ENCODE results near the gene UNC45A.

Gene UNC45A

GRCh38 chr15:90931828-90932659 is 3.0 kb upstream of the UNC45A start, which contains the start of gene HDDC3:
Gene HDDC3, minus strand, starts transcription at chr15:90932549. Its CDS starts 9 bp downstream, at chr15:90932540.
- Histone ChIP-seq H3K4me1 (ENCODE audit: control insufficient read depth, insufficient read depth, low read depth, low read length) (peaks cover 22% of the 10 kb centered on the region), H3K27ac (ENCODE audit: low read length, poor library complexity, severe bottlenecking) (no peak within 1 kb of the TSS), H3K18ac (ENCODE audit: low read depth in 1 of 2, low read length in 2 of 2) (peak within 1 kb of the TSS in 1 of 2 experiments; percentile 61), H4K8ac (ENCODE audit: low read length) (peak within 1 kb of the TSS; percentile 61), H3K9me3 (ENCODE audit: control insufficient read depth, low read length) (no peaks in the 10 kb centered on the region), H3K4me2 (ENCODE audit: low read length, poor library complexity, severe bottlenecking) (peak within 1 kb of the TSS; percentile 74), H3K4me3 (ENCODE audit: insufficient read depth in 1 of 2, low read depth in 1 of 2, low read length in 2 of 2) (peak within 1 kb of the TSS; percentile 71 to 90), H3K14ac (ENCODE audit: low read length in 2 of 2) (peak within 1 kb of the TSS in 1 of 2 experiments; percentile 84), H2BK5ac (ENCODE audit: low read depth, low read length, poor library complexity, severe bottlenecking) (no peak within 1 kb of the TSS), H2BK120ac (ENCODE audit: low read depth, low read length) (no peak within 1 kb of the TSS), H3K4ac (ENCODE audit: low read depth in 1 of 2, low read length in 2 of 2) (peak within 1 kb of the TSS in 1 of 2 experiments; percentile 9), H2BK12ac (ENCODE audit: low read length in 2 of 2) (peak within 1 kb of the TSS in 1 of 2 experiments; percentile 0), H3K36me3 (ENCODE audit: control insufficient read depth in 1 of 2, insufficient read depth in 2 of 2, low read depth in 1 of 2, low read length in 2 of 2) (peaks cover 7 to 9% of the 10 kb centered on the region in 2 experiments), H4K91ac (ENCODE audit: low read length) (no peak within 1 kb of the TSS), H3K27me3 (ENCODE audit: control insufficient read depth in 1 of 2, insufficient read depth in 1 of 2, low read length in 2 of 2) (no peaks in the 10 kb centered on the region), H2AFZ (ENCODE audit: low read depth, low read length) (peak within 1 kb of the TSS; percentile 85), H3K9ac (ENCODE audit: low read length) (peak within 1 kb of the TSS; percentile 93), H2BK15ac (ENCODE audit: low read depth, poor library complexity, severe bottlenecking) (no peak within 1 kb of the TSS), H2AK5ac (ENCODE audit: low read length, severe bottlenecking) (no peak within 1 kb of the TSS), H3K23ac (ENCODE audit: low read length in 2 of 2) (peak within 1 kb of the TSS in 1 of 2 experiments; percentile 34), H3K79me1 (replicated peaks; ENCODE audit: low read length, poor library complexity, severe bottlenecking) (peaks cover 17% of the 10 kb centered on the region)
- DNase-seq, result peak; percentile 86
- WGBS, result under 1% methylated on average over 42 of the region's 52 CpGs

- WGBS, result 60% methylated on average over 2 of the region's 5 CpGs
- Histone ChIP-seq H3K4me1 (ENCODE audit: control insufficient read depth, insufficient read depth, low read depth, low read length) (peaks cover 22% of the 10 kb centered on the region), H2BK15ac (ENCODE audit: low read depth, poor library complexity, severe bottlenecking) (no peak overlapping the region), H3K4ac (ENCODE audit: low read depth in 1 of 2, low read length in 2 of 2) (no peak overlapping the region), H3K23ac (ENCODE audit: low read length in 2 of 2) (no peak overlapping the region), H3K9me3 (ENCODE audit: control insufficient read depth, low read length) (no peaks in the 10 kb centered on the region), H3K36me3 (ENCODE audit: control insufficient read depth in 1 of 2, insufficient read depth in 2 of 2, low read depth in 1 of 2, low read length in 2 of 2) (peaks cover 7 to 11% of the 10 kb centered on the region in 2 experiments), H3K79me1 (replicated peaks; ENCODE audit: low read length, poor library complexity, severe bottlenecking) (peaks cover 18% of the 10 kb centered on the region), H2BK12ac (ENCODE audit: low read length in 2 of 2) (no peak overlapping the region), H3K14ac (ENCODE audit: low read length in 2 of 2) (no peak overlapping the region), H3K18ac (ENCODE audit: low read depth in 1 of 2, low read length in 2 of 2) (no peak overlapping the region), H2BK5ac (ENCODE audit: low read depth, low read length, poor library complexity, severe bottlenecking) (no peak overlapping the region), H3K27ac (ENCODE audit: low read length, poor library complexity, severe bottlenecking) (no peak overlapping the region), H2AK5ac (ENCODE audit: low read length, severe bottlenecking) (no peak overlapping the region), H3K4me3 (ENCODE audit: insufficient read depth in 1 of 2, low read depth in 1 of 2, low read length in 2 of 2) (peak overlapping the region in 1 of 2 experiments; percentile 90), H4K91ac (ENCODE audit: low read length) (no peak overlapping the region), H3K9ac (ENCODE audit: low read length) (peak overlapping the region; percentile 93), H4K8ac (ENCODE audit: low read length) (no peak overlapping the region), H3K4me2 (ENCODE audit: low read length, poor library complexity, severe bottlenecking) (no peak overlapping the region), H2BK120ac (ENCODE audit: low read depth, low read length) (no peak overlapping the region), H3K27me3 (ENCODE audit: control insufficient read depth in 1 of 2, insufficient read depth in 1 of 2, low read length in 2 of 2) (no peaks in the 10 kb centered on the region), H2AFZ (ENCODE audit: low read depth, low read length) (no peak overlapping the region)
- no peak for DNase-seq
Measured at GRCh38 chr15:90932660-90932991, 2.5 kb upstream of the UNC45A start.

GRCh38 chr15:90933301-90933700 is 1.8 kb upstream of the UNC45A start:
- no peaks in the 10 kb centered on the region for H3K9me3 ChIP-seq (ENCODE audit: control insufficient read depth, low read length)
- peak overlapping the region; percentile 10 for H3K9ac ChIP-seq (ENCODE audit: low read length)
- no peaks in the 10 kb centered on the region for H3K27me3 ChIP-seq (ENCODE audit: control insufficient read depth in 1 of 2, insufficient read depth in 1 of 2, low read length in 2 of 2)
- no peak overlapping the region for H3K23ac ChIP-seq (ENCODE audit: low read length in 2 of 2)
- no peak overlapping the region for H2BK15ac ChIP-seq (ENCODE audit: low read depth, poor library complexity, severe bottlenecking)
- H2AK5ac ChIP-seq (ENCODE audit: low read length, severe bottlenecking), result no peak overlapping the region
- H3K36me3 ChIP-seq (ENCODE audit: control insufficient read depth in 1 of 2, insufficient read depth in 2 of 2, low read depth in 1 of 2, low read length in 2 of 2), result peaks cover 8 to 17% of the 10 kb centered on the region in 2 experiments
- no peak overlapping the region for H3K4ac ChIP-seq (ENCODE audit: low read depth in 1 of 2, low read length in 2 of 2)
- 18% methylated on average over 1 of the region's 1 CpG for WGBS
- no peak overlapping the region for H3K4me2 ChIP-seq (ENCODE audit: low read length, poor library complexity, severe bottlenecking)
- H3K18ac ChIP-seq (ENCODE audit: low read depth in 1 of 2, low read length in 2 of 2), result no peak overlapping the region
- H3K79me1 ChIP-seq (replicated peaks; ENCODE audit: low read length, poor library complexity, severe bottlenecking), result peaks cover 23% of the 10 kb centered on the region
- DNase-seq, result no peak
- H2BK120ac ChIP-seq (ENCODE audit: low read depth, low read length), result no peak overlapping the region
- H3K4me3 ChIP-seq (ENCODE audit: insufficient read depth in 1 of 2, low read depth in 1 of 2, low read length in 2 of 2), result no peak overlapping the region
- no peak overlapping the region for H4K91ac ChIP-seq (ENCODE audit: low read length)
- no peak overlapping the region for H2AFZ ChIP-seq (ENCODE audit: low read depth, low read length)
- H2BK12ac ChIP-seq (ENCODE audit: low read length in 2 of 2), result no peak overlapping the region
- H4K8ac ChIP-seq (ENCODE audit: low read length), result no peak overlapping the region
- H3K4me1 ChIP-seq (ENCODE audit: control insufficient read depth, insufficient read depth, low read depth, low read length), result peaks cover 22% of the 10 kb centered on the region
- H3K27ac ChIP-seq (ENCODE audit: low read length, poor library complexity, severe bottlenecking), result no peak overlapping the region
- no peak overlapping the region for H3K14ac ChIP-seq (ENCODE audit: low read length in 2 of 2)
- no peak overlapping the region for H2BK5ac ChIP-seq (ENCODE audit: low read depth, low read length, poor library complexity, severe bottlenecking)

- peak overlapping the region; percentile 10 for H2AK5ac ChIP-seq (ENCODE audit: low read length, severe bottlenecking)
- H3K36me3 ChIP-seq (ENCODE audit: control insufficient read depth in 1 of 2, insufficient read depth in 2 of 2, low read depth in 1 of 2, low read length in 2 of 2), result peaks cover 17 to 27% of the 10 kb centered on the region in 2 experiments
- H3K9me3 ChIP-seq (ENCODE audit: control insufficient read depth, low read length), result no peaks in the 10 kb centered on the region
- peaks cover 22% of the 10 kb centered on the region for H3K4me1 ChIP-seq (ENCODE audit: control insufficient read depth, insufficient read depth, low read depth, low read length)
- DNase-seq, result peak; percentile 84
- no peak overlapping the region for H4K8ac ChIP-seq (ENCODE audit: low read length)
- no peak overlapping the region for H2BK120ac ChIP-seq (ENCODE audit: low read depth, low read length)
- H2BK5ac ChIP-seq (ENCODE audit: low read depth, low read length, poor library complexity, severe bottlenecking), result no peak overlapping the region
- H3K4ac ChIP-seq (ENCODE audit: low read depth in 1 of 2, low read length in 2 of 2), result no peak overlapping the region
- H2BK12ac ChIP-seq (ENCODE audit: low read length in 2 of 2), result no peak overlapping the region
- peak overlapping the region; percentile 95 for H3K9ac ChIP-seq (ENCODE audit: low read length)
- peak overlapping the region in 1 of 2 experiments; percentile 50 for H3K18ac ChIP-seq (ENCODE audit: low read depth in 1 of 2, low read length in 2 of 2)
- 2% methylated on average over 19 of the region's 19 CpGs for WGBS
- H2AFZ ChIP-seq (ENCODE audit: low read depth, low read length), result peak overlapping the region; percentile 96
- no peaks in the 10 kb centered on the region for H3K27me3 ChIP-seq (ENCODE audit: control insufficient read depth in 1 of 2, insufficient read depth in 1 of 2, low read length in 2 of 2)
- H3K27ac ChIP-seq (ENCODE audit: low read length, poor library complexity, severe bottlenecking), result peak overlapping the region; percentile 13
- H3K14ac ChIP-seq (ENCODE audit: low read length in 2 of 2), result no peak overlapping the region
- no peak overlapping the region for H3K23ac ChIP-seq (ENCODE audit: low read length in 2 of 2)
- H2BK15ac ChIP-seq (ENCODE audit: low read depth, poor library complexity, severe bottlenecking), result no peak overlapping the region
- H3K4me3 ChIP-seq (ENCODE audit: insufficient read depth in 1 of 2, low read depth in 1 of 2, low read length in 2 of 2), result peak overlapping the region; percentile 81 to 93
- H3K4me2 ChIP-seq (ENCODE audit: low read length, poor library complexity, severe bottlenecking), result peak overlapping the region; percentile 99
- no peak overlapping the region for H4K91ac ChIP-seq (ENCODE audit: low read length)
- H3K79me1 ChIP-seq (replicated peaks; ENCODE audit: low read length, poor library complexity, severe bottlenecking), result peaks cover 29% of the 10 kb centered on the region
Measured at GRCh38 chr15:90934256-90934948, 683 bp upstream of the UNC45A start.
